Activated T-helper 1 cell treated with anti-CD3 and anti-CD28 coated beads, Interleukin-12 subunit alpha, Interleukin-12 subunit beta, Interleukin-2, Interleukin-4 antibody, amounts not matched to agents 30 ng/mL and 10 ng/mL and 1 ng/mL, durations not matched to agents 14 hours and 24 hours and 36 hours (primary cell): Measurements from ENCODE around the gene IL36G. TPM values are rescaled to one million over a fixed set of nuclear protein-coding genes. Genes with fewer than 3 reads are reported as not detected.

Source experiments
- DNase-seq: peaks from one replicate; pipeline ENCODE4 v3.0.0; 2021; ENCODE audit warnings: low spot score
- H3K27ac Mint-ChIP-seq: one replicate; pipeline ENCODE4 v1.8.0; 2021; ENCODE audit warnings: mild to moderate bottlenecking, mixed read lengths
- H3K27me3 Mint-ChIP-seq: one replicate; pipeline ENCODE4 v1.8.0; 2022; ENCODE audit warnings: mild to moderate bottlenecking, moderate library complexity, mixed read lengths; ENCODE audit not compliant: insufficient read depth
- H3K36me3 Mint-ChIP-seq: one replicate; pipeline ENCODE4 v1.8.0; 2021; ENCODE audit warnings: low read depth, mixed read lengths
- H3K4me1 Mint-ChIP-seq: one replicate; pipeline ENCODE4 v1.8.0; 2021; ENCODE audit warnings: low read depth, mixed read lengths
- H3K4me3 Mint-ChIP-seq: one replicate; pipeline ENCODE4 v1.8.0; 2021; ENCODE audit warnings: mild to moderate bottlenecking, moderate library complexity, mixed read lengths
- H3K9me3 Mint-ChIP-seq: one replicate; pipeline ENCODE4 v1.8.0; 2021; ENCODE audit warnings: mixed read lengths
- intact Hi-C: fragments of 100-400 bp; cut with micrococcal nuclease; formaldehyde crosslinking; loops from one replicate; pipeline ENCODE4 v1.15.1; 2024
- total RNA-seq: library from RNA; stranded (reverse); gene quantifications from 2 replicates; pipeline ENCODE4 v1.2.3, GENCODE V29; 2022

The IL36G gene
- total RNA-seq, 1 donor from 2014 or later, result not detected

GRCh38 chr2:113012436-113013335 is 34.9 kb downstream of the IL36G start:
- peaks cover 5% of the 10 kb centered on the region for H3K9me3 Mint-ChIP-seq
- H3K36me3 Mint-ChIP-seq, result no peaks in the 10 kb centered on the region
- no peak for DNase-seq
- H3K4me3 Mint-ChIP-seq, result no peak overlapping the region
- H3K27ac Mint-ChIP-seq, result no peak overlapping the region
- peaks cover 17% of the 10 kb centered on the region for H3K27me3 Mint-ChIP-seq
- H3K4me1 Mint-ChIP-seq, result peaks cover 6% of the 10 kb centered on the region
- intact Hi-C loops, result no loop called here

- intact Hi-C loops, result no loop called here
- no peaks in the 10 kb centered on the region for H3K36me3 Mint-ChIP-seq
- DNase-seq, result no peak
- H3K4me3 Mint-ChIP-seq, result no peak overlapping the region
- H3K4me1 Mint-ChIP-seq, result peaks cover 6% of the 10 kb centered on the region
- H3K27me3 Mint-ChIP-seq, result peaks cover 23% of the 10 kb centered on the region
- peaks cover 6% of the 10 kb centered on the region for H3K9me3 Mint-ChIP-seq
- H3K27ac Mint-ChIP-seq, result no peak overlapping the region
These were observed 35.5 kb downstream of the IL36G start for GRCh38 chr2:113013336-113013661.

DNA sequence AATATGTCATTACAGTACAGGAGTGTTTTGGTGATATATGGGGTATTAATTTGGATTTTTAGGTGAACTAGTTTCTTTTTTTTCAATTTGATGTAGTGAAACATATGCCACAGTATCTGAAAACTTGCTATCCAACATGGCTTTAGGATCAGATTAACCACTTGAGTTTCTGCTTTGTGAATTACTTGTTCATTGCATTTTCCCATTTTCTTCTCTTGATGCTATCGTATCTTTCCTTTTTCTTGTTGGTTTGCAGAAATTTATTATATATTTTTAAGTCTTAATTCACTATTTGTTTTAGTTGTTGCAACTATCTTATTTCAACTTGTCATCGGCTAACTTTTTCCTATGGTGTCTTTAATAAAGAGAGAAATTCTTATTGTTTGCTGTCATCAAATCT is 36.3 kb downstream of the IL36G start:
- Mint-ChIP-seq H3K27me3 (peaks cover 23% of the 10 kb centered on the region), H3K27ac (no peak overlapping the region), H3K4me3 (no peak overlapping the region), H3K9me3 (peaks cover 13% of the 10 kb centered on the region), H3K4me1 (peaks cover 6% of the 10 kb centered on the region), H3K36me3 (no peaks in the 10 kb centered on the region)
- no peak for DNase-seq
- intact Hi-C loops, result no loop called here

DNA sequence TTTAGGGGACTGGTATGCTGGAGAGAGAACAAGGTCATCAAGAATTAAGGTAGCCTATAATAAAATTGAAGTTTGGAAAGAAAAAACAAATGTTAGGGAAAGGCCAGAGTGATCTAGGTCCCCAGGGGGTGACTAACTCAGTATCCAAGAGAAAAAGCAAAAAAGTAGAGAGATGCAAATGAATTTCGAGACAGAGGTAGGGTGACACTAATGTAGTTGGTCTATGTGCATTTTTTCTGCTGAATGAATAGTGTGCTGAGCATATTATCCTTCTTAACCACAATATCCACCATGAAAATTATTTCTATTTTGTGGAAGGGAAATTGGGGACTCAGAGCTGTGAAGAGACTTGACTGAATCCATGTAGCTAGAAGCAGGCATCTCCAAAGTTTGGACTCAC is 37.2 kb downstream of the IL36G start:
- DNase-seq, result no peak
- Mint-ChIP-seq H3K27ac (no peak overlapping the region), H3K4me1 (peaks cover 6% of the 10 kb centered on the region), H3K36me3 (no peaks in the 10 kb centered on the region), H3K4me3 (no peak overlapping the region), H3K9me3 (peaks cover 14% of the 10 kb centered on the region), H3K27me3 (peaks cover 21% of the 10 kb centered on the region)
- intact Hi-C loops, result loop anchor here (1.0 kb wide), 1 partner anchor 15 kb away; no protein-coding TSS in a partner anchor

- peaks cover 14% of the 10 kb centered on the region for H3K9me3 Mint-ChIP-seq
- H3K27me3 Mint-ChIP-seq, result peaks cover 19% of the 10 kb centered on the region
- peaks cover 6% of the 10 kb centered on the region for H3K4me1 Mint-ChIP-seq
- no peak for DNase-seq
- H3K4me3 Mint-ChIP-seq, result no peak overlapping the region
- intact Hi-C loops, result loop anchor here (1.0 kb wide), 1 partner anchor 15 kb away; no protein-coding TSS in a partner anchor
- H3K36me3 Mint-ChIP-seq, result no peaks in the 10 kb centered on the region
- no peak overlapping the region for H3K27ac Mint-ChIP-seq
These were observed 37.8 kb downstream of the IL36G start for GRCh38 chr2:113015655-113016054.

DNA sequence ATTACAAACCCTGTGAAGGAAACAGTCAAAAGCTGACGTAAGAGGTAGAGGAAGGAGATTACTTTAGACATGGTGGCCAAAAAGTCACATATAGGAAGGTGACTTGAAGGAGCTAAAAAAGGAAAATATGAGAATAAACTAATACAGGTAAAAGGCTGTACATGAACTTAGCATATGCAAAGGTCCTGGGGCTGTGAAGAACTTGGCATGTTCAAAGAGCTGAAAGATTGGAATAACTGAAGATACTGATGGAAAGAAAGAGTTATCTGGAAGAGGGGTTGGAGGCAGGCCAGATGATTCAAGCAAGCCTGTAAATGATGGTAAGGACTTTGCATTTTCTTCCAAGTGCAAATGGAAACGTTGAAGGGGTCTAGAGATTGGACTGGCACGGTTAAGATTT is 40.7 kb downstream of the IL36G start:
- DNase-seq, result no peak
- Mint-ChIP-seq H3K36me3 (no peaks in the 10 kb centered on the region), H3K27ac (no peak overlapping the region), H3K9me3 (peaks cover 14% of the 10 kb centered on the region), H3K27me3 (peaks cover 19% of the 10 kb centered on the region), H3K4me1 (no peaks in the 10 kb centered on the region), H3K4me3 (no peak overlapping the region)
- intact Hi-C loops, result no loop called here

- H3K36me3 Mint-ChIP-seq, result no peaks in the 10 kb centered on the region
- H3K4me3 Mint-ChIP-seq, result no peak overlapping the region
- H3K27ac Mint-ChIP-seq, result no peak overlapping the region
- no peaks in the 10 kb centered on the region for H3K4me1 Mint-ChIP-seq
- H3K9me3 Mint-ChIP-seq, result peaks cover 14% of the 10 kb centered on the region
- H3K27me3 Mint-ChIP-seq, result peaks cover 35% of the 10 kb centered on the region
- no peak for DNase-seq
- intact Hi-C loops, result no loop called here
These were observed 43.5 kb downstream of the IL36G start for GRCh38 chr2:113021312-113021711.

DNA sequence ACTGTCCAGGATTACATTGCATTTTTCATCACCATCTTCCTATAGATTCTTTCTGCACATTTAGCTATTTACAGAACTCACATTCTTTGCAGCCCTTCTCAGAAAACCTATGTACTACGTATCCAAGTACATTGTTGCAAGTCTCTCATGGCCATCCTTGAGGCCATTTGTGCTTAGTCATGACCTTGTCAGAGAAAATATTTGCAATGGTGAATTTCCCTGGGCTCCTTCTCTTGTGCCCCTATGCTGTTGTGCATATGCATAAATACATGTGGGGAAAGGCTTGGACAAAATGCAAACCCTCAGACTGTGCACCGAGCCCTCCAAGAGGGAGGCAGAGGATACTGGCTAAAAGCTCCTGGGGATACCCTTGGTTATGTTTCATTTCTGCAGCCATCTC is 47.0 kb downstream of the IL36G start:
- Mint-ChIP-seq H3K4me3 (no peak overlapping the region), H3K27ac (no peak overlapping the region), H3K9me3 (no peaks in the 10 kb centered on the region), H3K27me3 (peaks cover 47% of the 10 kb centered on the region), H3K36me3 (no peaks in the 10 kb centered on the region), H3K4me1 (no peaks in the 10 kb centered on the region)
- intact Hi-C loops, result no loop called here
- DNase-seq, result no peak

- intact Hi-C loops, result no loop called here
- Mint-ChIP-seq H3K4me3 (no peak overlapping the region), H3K4me1 (no peaks in the 10 kb centered on the region), H3K9me3 (no peaks in the 10 kb centered on the region), H3K36me3 (no peaks in the 10 kb centered on the region), H3K27me3 (peaks cover 54% of the 10 kb centered on the region), H3K27ac (no peak overlapping the region)
- no peak for DNase-seq
These were observed 47.9 kb downstream of the IL36G start for GRCh38 chr2:113025737-113026136.

GRCh38 chr2:113027691-113028090 is 49.9 kb downstream of the IL36G start:
- Mint-ChIP-seq H3K27me3 (peaks cover 54% of the 10 kb centered on the region), H3K27ac (no peak overlapping the region), H3K36me3 (no peaks in the 10 kb centered on the region), H3K9me3 (no peaks in the 10 kb centered on the region), H3K4me1 (no peaks in the 10 kb centered on the region), H3K4me3 (no peak overlapping the region)
- intact Hi-C loops, result no loop called here
- no peak for DNase-seq

- DNase-seq, result no peak
- Mint-ChIP-seq H3K27me3 (peaks cover 54% of the 10 kb centered on the region), H3K4me3 (no peak overlapping the region), H3K9me3 (no peaks in the 10 kb centered on the region), H3K27ac (no peak overlapping the region), H3K36me3 (no peaks in the 10 kb centered on the region), H3K4me1 (no peaks in the 10 kb centered on the region)
- intact Hi-C loops, result no loop called here
These were observed 50.3 kb downstream of the IL36G start for GRCh38 chr2:113028112-113028511.

DNA sequence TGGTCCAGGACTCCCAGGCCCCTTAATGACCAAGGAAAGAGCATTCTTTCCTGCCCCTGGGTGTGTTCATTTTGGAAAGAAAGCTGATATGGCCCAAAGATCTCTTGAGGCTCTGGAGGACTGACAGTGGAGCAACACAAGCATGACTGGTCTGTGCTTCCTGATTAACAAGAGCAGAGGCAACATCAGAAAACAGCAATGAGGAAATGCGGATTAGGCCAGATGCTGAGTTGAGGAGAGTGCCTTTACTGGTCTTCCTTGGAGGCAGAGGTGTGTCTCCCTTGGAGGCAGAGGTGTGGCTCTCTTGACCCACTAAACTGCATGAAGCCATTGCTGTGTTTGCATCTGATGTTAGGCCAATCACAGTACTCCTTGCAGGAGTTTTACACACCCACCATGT is 54.9 kb downstream of the IL36G start:
- Mint-ChIP-seq H3K4me1 (no peaks in the 10 kb centered on the region), H3K4me3 (no peak overlapping the region), H3K36me3 (no peaks in the 10 kb centered on the region), H3K27me3 (peaks cover 26% of the 10 kb centered on the region), H3K9me3 (no peaks in the 10 kb centered on the region), H3K27ac (no peak overlapping the region)
- DNase-seq, result no peak
- intact Hi-C loops, result no loop called here

DNA sequence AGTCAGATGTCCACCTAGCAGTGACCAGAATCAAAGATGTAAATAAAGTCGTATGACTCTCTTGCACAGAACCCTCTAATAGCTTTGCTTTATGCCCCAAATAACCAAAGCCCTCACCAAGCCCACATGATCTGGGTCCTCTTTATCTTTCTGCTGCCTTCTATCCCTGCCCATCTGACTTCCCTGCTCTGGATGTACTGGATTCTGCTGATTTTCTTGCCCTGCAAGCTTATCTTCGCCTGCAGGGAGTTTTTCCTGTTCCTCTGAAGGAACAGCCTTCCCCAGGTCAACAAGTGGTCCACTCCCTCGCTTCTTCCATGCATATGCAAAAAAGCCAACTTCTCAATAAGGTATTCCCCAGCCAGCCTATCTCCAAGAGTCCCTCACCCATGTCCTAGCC is 56.2 kb downstream of the IL36G start:
- H3K9me3 Mint-ChIP-seq, result no peaks in the 10 kb centered on the region
- intact Hi-C loops, result no loop called here
- peaks cover 19% of the 10 kb centered on the region for H3K27me3 Mint-ChIP-seq
- DNase-seq, result no peak
- H3K4me3 Mint-ChIP-seq, result no peak overlapping the region
- no peaks in the 10 kb centered on the region for H3K4me1 Mint-ChIP-seq
- no peaks in the 10 kb centered on the region for H3K36me3 Mint-ChIP-seq
- no peak overlapping the region for H3K27ac Mint-ChIP-seq
